ENCODE measurements around the gene METRNL.

DNA sequence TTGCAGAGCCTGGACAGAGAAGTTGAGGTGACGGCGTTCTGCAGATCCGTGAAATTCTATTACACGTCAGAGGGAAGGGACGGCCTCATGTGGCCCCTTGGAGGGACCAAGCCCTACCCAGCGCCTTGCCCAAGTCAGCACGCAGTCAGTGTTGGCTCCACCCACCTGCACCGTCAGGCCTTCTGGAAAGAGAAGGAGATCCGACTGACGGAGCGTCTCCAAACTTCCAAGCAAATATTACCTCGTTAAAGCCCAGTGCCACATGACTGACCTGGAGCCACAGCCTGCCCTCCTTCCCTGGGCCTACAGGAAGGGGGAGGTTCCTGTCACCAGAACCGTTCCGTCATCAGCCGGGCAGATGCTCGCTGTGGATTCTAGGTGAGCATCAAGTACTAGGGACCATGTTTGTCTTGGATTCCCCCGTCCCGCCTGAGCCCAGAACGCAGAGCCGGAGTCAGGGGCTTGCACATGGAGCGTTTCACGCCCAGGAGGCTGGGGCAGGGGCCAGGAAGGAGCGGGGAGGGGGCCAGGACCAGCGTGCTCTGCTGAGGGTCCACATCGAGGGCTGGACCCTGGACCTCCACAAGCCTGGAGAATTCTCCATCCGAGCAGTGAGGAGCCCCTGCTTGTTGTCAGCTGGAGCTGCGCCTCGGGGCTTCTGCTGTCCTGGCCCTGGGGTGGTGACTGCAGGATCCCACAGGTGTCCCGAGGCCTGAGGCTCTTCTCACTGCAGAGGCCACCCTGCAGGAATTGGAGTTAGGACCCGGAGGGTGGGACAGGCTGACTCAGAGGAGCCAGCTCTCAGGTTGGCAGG, 22.6 kb upstream of the METRNL start:
- TF ChIP-seq CTCF (IDR thresholded peaks at IDR 0.05; ENCODE audit: borderline replicate concordance, extremely low read depth, low read length, poor library complexity, severe bottlenecking) (no peak), EZH2 (IDR thresholded peaks at IDR 0.05; ENCODE audit: borderline replicate concordance, low read depth, low read length, severe bottlenecking) (no peak)

Data from DND-41 (cell line).